HG03159 (cell line): Measurements from ENCODE around the gene TMCC1.

Experiments used
- ATAC-seq: cut with Tn5 transposase; IDR thresholded peaks from one replicate; pipeline ENCODE4 v1.9.1; 2021; ENCODE audit warnings: mild to moderate bottlenecking, moderate library complexity; ENCODE audit not compliant: unreplicated experiment

TMCC1 gene

GRCh38 chr3:129603561-129603942, 290.0 kb downstream of the TMCC1 start:
- no peak for ATAC-seq

GRCh38 chr3:129602730-129603560, 290.6 kb downstream of the TMCC1 start:
- ATAC-seq, result no peak

GRCh38 chr3:129602309-129602708, 291.2 kb downstream of the TMCC1 start:
- no peak for ATAC-seq

GRCh38 chr3:129601713-129602112, 291.8 kb downstream of the TMCC1 start:
- no peak for ATAC-seq

GRCh38 chr3:129600348-129600747, 293.2 kb downstream of the TMCC1 start:
- ATAC-seq, result no peak

GRCh38 chr3:129599607-129600006, 293.9 kb downstream of the TMCC1 start:
- no peak for ATAC-seq

- ATAC-seq, result no peak
Observed at GRCh38 chr3:129599073-129599472, 294.4 kb downstream of the TMCC1 start.

- no peak for ATAC-seq
Observed at GRCh38 chr3:129598484-129598883, 295.0 kb downstream of the TMCC1 start.

- no peak for ATAC-seq
Observed at GRCh38 chr3:129598000-129598381, 295.5 kb downstream of the TMCC1 start.
